Measurements from ENCODE around the gene FKBP5.
"Not testable (repeated sequence)": the region's sequence is repeated elsewhere in the genome, so short reads cannot be mapped to it uniquely, and the experiment has no call there.

Gene FKBP5

GRCh38 chr6:35535847-35536246, 152.9 kb downstream of the FKBP5 start:
- not testable (repeated sequence) for DNase-seq

- no peak for DNase-seq
These were observed 154.1 kb downstream of the FKBP5 start for GRCh38 chr6:35534407-35535170.

- no peak for DNase-seq
These were observed 154.7 kb downstream of the FKBP5 start for GRCh38 chr6:35533981-35534380.

GRCh38 chr6:35532126-35532525, 156.6 kb downstream of the FKBP5 start:
- DNase-seq: no peak

- DNase-seq: no peak
These were observed 164.2 kb downstream of the FKBP5 start for GRCh38 chr6:35524380-35525020.
